ENCODE data around the gene CASQ2. TPM values are rescaled to one million over a fixed set of nuclear protein-coding genes. Genes with fewer than 3 reads are reported as not detected.

The CASQ2 gene
- total RNA-seq, 1 donor from 2014 or later: 1.5 TPM

GRCh38 chr1:115666206-115666605 lies 102.3 kb downstream of the CASQ2 start:
- no peak for DNase-seq (ENCODE audit: low spot score)

DNA sequence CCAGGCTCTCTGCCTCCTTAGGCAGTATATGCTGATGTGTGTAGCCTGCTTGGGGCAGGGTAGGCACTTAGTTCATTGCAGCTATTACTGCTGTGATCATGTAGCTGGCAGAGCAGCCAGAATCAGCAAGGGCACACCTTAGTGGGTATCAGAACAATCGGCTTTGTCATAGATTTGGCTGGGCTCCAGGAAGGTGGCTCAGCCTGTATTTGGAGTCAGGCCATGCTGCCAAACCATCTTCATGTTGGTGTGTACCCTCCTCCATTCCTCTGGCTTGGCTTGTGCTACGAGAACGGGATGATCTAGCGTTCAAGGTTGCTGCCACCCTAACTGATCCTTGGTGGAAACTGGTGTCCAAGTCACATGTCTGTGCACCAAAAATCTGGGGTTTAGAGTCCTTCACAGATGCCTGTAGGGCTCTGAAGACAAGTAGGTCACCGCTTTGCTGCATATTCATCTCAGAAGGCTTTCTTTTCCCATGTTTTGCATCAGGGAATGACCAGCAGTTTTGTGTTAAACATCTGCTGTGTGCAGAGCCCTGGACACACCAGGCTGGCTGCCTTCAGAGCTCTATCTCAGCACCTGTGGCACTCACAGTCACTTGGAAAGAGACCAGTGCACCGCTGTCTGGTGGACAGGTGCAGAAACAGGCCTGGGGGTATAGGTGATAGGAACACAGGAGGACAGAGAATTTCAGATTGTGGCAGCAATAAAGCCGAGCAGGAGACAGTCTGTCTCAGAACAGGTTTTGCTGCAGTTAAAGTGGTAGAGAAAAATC lies 103.0 kb downstream of the CASQ2 start:
- no peak for DNase-seq (ENCODE audit: low spot score)

GRCh38 chr1:115661157-115661556 lies 107.4 kb downstream of the CASQ2 start:
- DNase-seq (ENCODE audit: low spot score): no peak

- DNase-seq (ENCODE audit: low spot score): no peak
Measured at GRCh38 chr1:115660151-115660550, 108.4 kb downstream of the CASQ2 start.

DNA sequence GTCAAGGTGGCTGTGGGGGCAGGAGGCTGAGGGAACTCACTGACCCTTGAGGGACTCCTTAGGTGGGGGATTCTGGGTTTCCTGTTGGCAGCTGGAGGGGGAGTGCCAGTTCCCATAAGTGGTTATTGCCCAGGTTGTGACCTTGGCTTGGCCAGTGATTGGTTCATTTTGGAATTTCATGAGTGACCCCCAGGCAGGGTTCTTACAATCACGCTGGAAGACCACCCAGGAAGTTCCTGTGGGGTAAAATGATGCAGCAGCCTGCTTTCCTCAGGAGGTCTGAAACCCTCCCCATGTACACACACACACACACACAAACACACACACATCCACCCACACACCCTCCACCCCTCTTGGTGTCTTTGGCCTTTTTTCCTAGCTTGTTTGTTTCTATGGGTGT lies 109.9 kb downstream of the CASQ2 start:
- DNase-seq (ENCODE audit: low spot score): no peak

DNA sequence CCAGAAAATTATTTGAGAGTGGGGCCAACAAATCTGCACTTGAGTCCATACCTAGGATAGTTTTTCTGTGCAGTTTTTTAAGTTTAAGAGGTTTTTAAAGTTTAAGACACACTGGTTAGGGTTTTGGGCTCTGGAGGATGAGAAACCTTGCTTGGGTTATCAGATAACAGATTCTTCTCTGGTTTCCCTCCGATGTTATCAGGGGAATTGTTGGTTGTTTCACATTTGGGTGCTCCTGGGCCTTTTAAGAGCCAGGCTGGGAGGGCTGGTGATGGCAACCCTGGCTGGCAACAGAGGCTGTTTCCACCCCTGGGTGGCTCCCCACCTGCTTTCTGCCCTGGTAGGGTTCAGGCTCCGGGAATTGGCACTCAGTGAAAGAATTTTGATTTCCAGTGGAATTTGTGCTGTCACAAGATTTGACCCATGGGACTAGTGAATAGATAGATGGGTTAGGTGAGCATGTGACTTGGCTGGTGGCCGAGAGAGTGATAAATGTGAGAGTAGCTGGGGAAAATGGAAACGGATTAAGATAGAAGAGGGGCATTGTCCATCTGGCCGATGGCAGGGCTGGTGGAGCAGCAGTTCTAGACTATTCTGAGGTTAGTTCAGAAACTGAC lies 111.9 kb downstream of the CASQ2 start:
- no peak for DNase-seq (ENCODE audit: low spot score)

DNA sequence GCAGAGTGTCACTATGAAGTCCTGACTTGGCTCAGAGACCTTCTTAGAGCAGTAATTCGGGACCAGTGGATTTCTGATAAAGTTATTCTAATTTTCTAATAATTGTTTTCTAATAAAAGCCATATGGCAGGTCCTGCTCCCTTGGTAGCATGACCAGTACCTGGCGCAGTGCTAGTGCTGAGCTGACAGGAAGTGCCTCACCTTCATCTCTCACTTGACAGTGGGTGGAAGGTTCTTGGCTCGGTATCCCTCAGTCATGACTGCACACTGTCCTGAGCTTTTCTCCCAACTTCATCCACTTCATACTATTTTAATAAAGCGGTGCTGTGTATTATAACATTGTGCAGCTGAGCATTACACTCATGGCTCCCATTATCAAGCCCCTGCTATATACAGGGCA lies 112.6 kb downstream of the CASQ2 start:
- no peak for DNase-seq (ENCODE audit: low spot score)

- no peak for DNase-seq (ENCODE audit: low spot score)
Measured at GRCh38 chr1:115655306-115655663, 113.2 kb downstream of the CASQ2 start.

GRCh38 chr1:115654663-115655305 lies 113.7 kb downstream of the CASQ2 start:
- no peak for DNase-seq (ENCODE audit: low spot score)

- DNase-seq (ENCODE audit: low spot score): no peak
Measured at GRCh38 chr1:115654125-115654524, 114.4 kb downstream of the CASQ2 start.

DNA sequence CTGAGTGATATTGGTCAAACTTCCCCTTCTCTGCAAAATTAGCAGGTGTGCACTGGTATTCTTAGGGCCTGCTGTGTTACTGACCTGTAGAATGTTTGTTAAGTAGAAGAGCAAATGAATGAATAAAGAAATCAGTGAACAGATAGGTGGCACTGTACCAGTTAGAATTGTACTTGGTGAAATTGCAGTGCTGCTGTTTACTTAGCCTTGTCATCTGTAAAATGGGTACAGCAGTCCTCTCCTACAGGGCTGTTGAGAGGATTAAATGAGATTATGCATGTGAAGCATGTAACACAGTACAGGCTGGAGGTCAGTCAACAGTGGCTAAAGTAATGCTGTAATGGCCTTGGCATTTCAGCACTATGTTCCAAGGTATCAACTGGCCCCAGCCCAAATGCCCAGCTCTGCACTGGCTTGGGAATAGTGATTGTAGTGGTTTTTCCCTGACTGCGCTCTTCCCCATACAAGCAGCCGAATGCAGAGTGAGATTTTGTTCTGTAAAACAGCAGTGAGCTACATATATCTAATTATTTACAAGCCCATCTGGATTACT lies 116.2 kb downstream of the CASQ2 start:
- DNase-seq (ENCODE audit: low spot score): no peak

GRCh38 chr1:115651391-115651790 lies 117.1 kb downstream of the CASQ2 start:
- no peak for DNase-seq (ENCODE audit: low spot score)

- no peak for DNase-seq (ENCODE audit: low spot score)
Measured at GRCh38 chr1:115650961-115651360, 117.6 kb downstream of the CASQ2 start.

Other genes starting within 250 kb of the CASQ2 start
- 12.5 TPM for gene VANGL1, start 126.7 kb downstream of the CASQ2 start, total RNA-seq
- not detected for gene NHLH2, start 72.4 kb upstream of the CASQ2 start, total RNA-seq
- 5.1 TPM for gene SLC22A15, start 207.8 kb upstream of the CASQ2 start, total RNA-seq

Data from mesenteric fat pad (tissue), 1 donor.